DMS153 treated with DMSO at 0.1 percent for 48 hours (cell line): ENCODE data around the gene ZNF70.
A peak's percentile ranks its signal among the peaks of the same experiment; 100 is the strongest.

Source experiments
- DNase-seq: peaks from one replicate; lab custom pipeline; 2025; ENCODE audit not compliant: unreplicated experiment; lab: John Stamatoyannopoulos, UW

Gene ZNF70

GRCh38 chr22:23750714-23751440 is at the start of gene ZNF70:
Gene ZNF70 (minus strand): TSS chr22:23751112. CDS start chr22:23745140, 5,972 bp downstream.
- peak; percentile 68 for DNase-seq

- no peak for DNase-seq
Observed at GRCh38 chr22:23796461-23796860, 45.5 kb upstream of the ZNF70 start.

- DNase-seq = no peak
Observed at GRCh38 chr22:23793326-23793725, 42.4 kb upstream of the ZNF70 start.

- no peak for DNase-seq
Observed at GRCh38 chr22:23791738-23792645, 41.1 kb upstream of the ZNF70 start.

GRCh38 chr22:23790819-23791737 is 40.2 kb upstream of the ZNF70 start:
- no peak for DNase-seq

GRCh38 chr22:23789638-23790037 is 38.7 kb upstream of the ZNF70 start:
- DNase-seq = no peak

- peak; percentile 19 for DNase-seq
Observed at GRCh38 chr22:23789121-23789520, 38.2 kb upstream of the ZNF70 start.

- DNase-seq = no peak
Observed at GRCh38 chr22:23787910-23788309, 37.0 kb upstream of the ZNF70 start.

GRCh38 chr22:23787600-23787896 is 36.6 kb upstream of the ZNF70 start:
- no peak for DNase-seq

GRCh38 chr22:23786752-23787599 is 36.1 kb upstream of the ZNF70 start, which contains the start of gene SMARCB1:
Gene SMARCB1 (plus strand): TSS chr22:23786966. CDS start chr22:23787170, 204 bp downstream.
- peak; percentile 72 for DNase-seq

GRCh38 chr22:23786261-23786710 is 35.4 kb upstream of the ZNF70 start:
- no peak for DNase-seq

- no peak for DNase-seq
Observed at GRCh38 chr22:23784215-23784732, 33.4 kb upstream of the ZNF70 start.

- DNase-seq = no peak
Observed at GRCh38 chr22:23783265-23784150, 32.6 kb upstream of the ZNF70 start.

- no peak for DNase-seq
Observed at GRCh38 chr22:23782703-23783102, 31.8 kb upstream of the ZNF70 start.

GRCh38 chr22:23782252-23782651 is 31.3 kb upstream of the ZNF70 start:
- no peak for DNase-seq

GRCh38 chr22:23781511-23782183 is 30.7 kb upstream of the ZNF70 start:
- no peak for DNase-seq

- no peak for DNase-seq
Observed at GRCh38 chr22:23781065-23781464, 30.2 kb upstream of the ZNF70 start.

- no peak for DNase-seq
Observed at GRCh38 chr22:23780146-23780748, 29.3 kb upstream of the ZNF70 start.
